ENCODE results near the gene AKT2. TPM values are rescaled to one million over a fixed set of nuclear protein-coding genes. Genes with fewer than 3 reads are reported as not detected.
A peak's percentile ranks its signal among the peaks of the same experiment; 100 is the strongest.

AKT2 gene
- total RNA-seq, 1 experiment from 2014 or later = 141 TPM

GRCh38 chr19:40285353-40286234 lies 449 bp upstream of the AKT2 start (continued):
- TF ChIP-seq SP1 (IDR thresholded peaks at IDR 0.05; ENCODE audit: low read depth) = no peak; the same call in 1 of the 2 replicates
- peak; percentile 99 for TF ChIP-seq TCF7L2 (IDR thresholded peaks at IDR 0.05; ENCODE audit: borderline replicate concordance, extremely low read depth, insufficient read depth, insufficient read length)
- no peak for TF ChIP-seq JUND (IDR thresholded peaks at IDR 0.05)
- TF ChIP-seq FOSL1 (IDR thresholded peaks at IDR 0.05; ENCODE audit: low read depth) = no peak
- peak; percentile 52; the same call in 1 of the 2 replicates for TF ChIP-seq ZFX (IDR thresholded peaks at IDR 0.05)

DNA sequence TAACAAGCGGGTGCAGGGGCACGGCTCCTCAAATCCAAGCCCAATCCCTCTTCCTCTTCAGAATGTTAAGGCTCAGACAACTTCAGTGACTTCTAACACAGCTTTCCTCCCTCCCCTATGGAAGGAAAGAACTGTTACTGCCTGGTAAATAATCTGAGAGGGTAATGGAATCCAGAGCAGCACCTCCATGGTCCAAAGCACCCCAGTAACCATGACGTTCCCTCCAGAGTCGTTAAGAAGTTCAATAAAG lies 969 bp downstream of the AKT2 start:
- no peak overlapping the region for H2AFZ ChIP-seq (ENCODE audit: low read depth, low read length, poor library complexity, severe bottlenecking)
- H3K9me2 ChIP-seq (ENCODE audit: insufficient read depth) = no peaks in the 10 kb centered on the region
- H3K9ac ChIP-seq (ENCODE audit: low read length) = peak overlapping the region; percentile 94
- H4K20me1 ChIP-seq (ENCODE audit: insufficient read depth) = no peaks in the 10 kb centered on the region
- H3K4me1 ChIP-seq (ENCODE audit: control insufficient read depth in 1 of 2, insufficient read depth in 2 of 2, low read length in 2 of 2) = peaks cover 11 to 18% of the 10 kb centered on the region in 2 experiments
- no peaks in the 10 kb centered on the region for H3K9me3 ChIP-seq (ENCODE audit: control insufficient read depth in 1 of 2, insufficient read depth in 1 of 2, low read depth in 1 of 2, low read length in 2 of 2)
- peak overlapping the region; percentile 91 for H3K27ac ChIP-seq (ENCODE audit: low read depth, low read length)
- BruUV-seq (replicated peaks) = TSS peak; percentile 76
- CTCF ChIA-PET = interaction anchor here (0.5 kb wide), 1 partner anchor 265 kb away, joined by 3 read pairs; no protein-coding TSS in a partner anchor
- RAD21 ChIA-PET (ENCODE audit: low non-redundant PET in 1 of 2, low total read pairs in 2 of 2, uncharacterized antibody in 2 of 2, unreplicated experiment in 2 of 2) = no interaction called here
- H3K79me2 ChIP-seq (ENCODE audit: insufficient read depth, low read length) = peaks cover 58% of the 10 kb centered on the region
- H3K27me3 ChIP-seq (ENCODE audit: insufficient read depth, low read length) = no peaks in the 10 kb centered on the region
- no peak for DNase-seq (ENCODE audit: low read depth, low spot score)
- intact Hi-C loops (cut with micrococcal nuclease) = no loop called here
- H3K4me3 ChIP-seq (replicated peaks in 1 of 2; ENCODE audit: low read depth in 1 of 2, low read length in 2 of 2) = peak overlapping the region; percentile 93 to 97
- POLR2A ChIA-PET = interaction anchor here (1.0 kb wide), 1 partner anchor 8 kb away, joined by 3 read pairs; no protein-coding TSS in a partner anchor
- H3K4me2 ChIP-seq (ENCODE audit: low read length) = peak overlapping the region; percentile 98
- ATAC-seq = no peak
- TF ChIP-seq EGR1 (IDR thresholded peaks at IDR 0.05; ENCODE audit: low read depth) = no peak
- no peak for TF ChIP-seq SP1 (IDR thresholded peaks at IDR 0.05; ENCODE audit: low read depth)
- TF ChIP-seq YY1 (IDR thresholded peaks at IDR 0.05; ENCODE audit: extremely low read depth, insufficient replicate concordance, low read depth, low read length) = no peak
- no peak for TF ChIP-seq ELF1 (IDR thresholded peaks at IDR 0.05; ENCODE audit: borderline replicate concordance, low read depth)
- no peak for TF ChIP-seq EZH2phosphoT487 (IDR thresholded peaks at IDR 0.05; ENCODE audit: borderline replicate concordance)
- TF ChIP-seq POLR2A (IDR thresholded peaks at IDR 0.05; ENCODE audit: borderline replicate concordance, extremely low read depth, insufficient read depth, insufficient read length) = no peak
- no peak for TF ChIP-seq CEBPB (IDR thresholded peaks at IDR 0.05; ENCODE audit: low read depth)
- TF ChIP-seq MAX (IDR thresholded peaks at IDR 0.05) = no peak
- TF ChIP-seq, protein P1, sequence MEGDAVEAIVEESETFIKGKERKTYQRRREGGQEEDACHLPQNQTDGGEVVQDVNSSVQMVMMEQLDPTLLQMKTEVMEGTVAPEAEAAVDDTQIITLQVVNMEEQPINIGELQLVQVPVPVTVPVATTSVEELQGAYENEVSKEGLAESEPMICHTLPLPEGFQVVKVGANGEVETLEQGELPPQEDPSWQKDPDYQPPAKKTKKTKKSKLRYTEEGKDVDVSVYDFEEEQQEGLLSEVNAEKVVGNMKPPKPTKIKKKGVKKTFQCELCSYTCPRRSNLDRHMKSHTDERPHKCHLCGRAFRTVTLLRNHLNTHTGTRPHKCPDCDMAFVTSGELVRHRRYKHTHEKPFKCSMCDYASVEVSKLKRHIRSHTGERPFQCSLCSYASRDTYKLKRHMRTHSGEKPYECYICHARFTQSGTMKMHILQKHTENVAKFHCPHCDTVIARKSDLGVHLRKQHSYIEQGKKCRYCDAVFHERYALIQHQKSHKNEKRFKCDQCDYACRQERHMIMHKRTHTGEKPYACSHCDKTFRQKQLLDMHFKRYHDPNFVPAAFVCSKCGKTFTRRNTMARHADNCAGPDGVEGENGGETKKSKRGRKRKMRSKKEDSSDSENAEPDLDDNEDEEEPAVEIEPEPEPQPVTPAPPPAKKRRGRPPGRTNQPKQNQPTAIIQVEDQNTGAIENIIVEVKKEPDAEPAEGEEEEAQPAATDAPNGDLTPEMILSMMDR (IDR thresholded peaks at IDR 0.05 in 2 of 3, conservative IDR thresholded peaks at IDR 0.05 in 1 of 3; ENCODE audit: borderline replicate concordance in 1 of 3, insufficient read depth in 1 of 3, low read depth in 2 of 3, low read length in 2 of 3) = no peak
- no peak for TF ChIP-seq ZFX (IDR thresholded peaks at IDR 0.05)
- H3K36me3 ChIP-seq (ENCODE audit: control insufficient read depth in 1 of 2, insufficient read depth in 2 of 2, low read length in 2 of 2) = peaks cover 0 to 4% of the 10 kb centered on the region in 2 experiments; a peak in 1 of 4 replicates
